ENCODE measurements around the gene RNF157.

Gene RNF157

DNA sequence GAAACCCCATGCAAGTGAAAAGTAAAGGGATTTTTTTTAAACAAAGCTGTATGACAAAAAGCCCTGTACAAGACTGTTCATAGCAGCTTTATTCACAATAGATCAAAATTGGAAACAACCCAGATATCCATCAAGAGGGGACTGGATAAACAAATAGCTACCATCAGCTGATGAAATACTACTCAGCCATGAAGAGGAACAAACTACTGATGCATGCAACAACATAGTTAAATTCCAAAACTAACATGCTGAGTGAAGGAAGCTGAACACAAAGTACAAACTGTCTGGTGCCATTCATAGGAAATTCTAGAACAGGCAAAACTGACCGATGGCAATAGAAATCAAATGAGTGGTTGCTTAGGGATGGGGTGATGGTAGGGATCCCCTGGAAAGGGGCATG, 114.4 kb downstream of the RNF157 start:
- DNase-seq (ENCODE audit: low read depth in 1 of 2, low spot score in 1 of 2), result no peak

- DNase-seq (ENCODE audit: low read depth in 1 of 2, low spot score in 1 of 2), result no peak
These were observed 115.0 kb downstream of the RNF157 start for GRCh38 chr17:76125391-76125675.

- no peak for DNase-seq (ENCODE audit: low read depth in 1 of 2, low spot score in 1 of 2)
These were observed 115.5 kb downstream of the RNF157 start for GRCh38 chr17:76124582-76125390.

DNA sequence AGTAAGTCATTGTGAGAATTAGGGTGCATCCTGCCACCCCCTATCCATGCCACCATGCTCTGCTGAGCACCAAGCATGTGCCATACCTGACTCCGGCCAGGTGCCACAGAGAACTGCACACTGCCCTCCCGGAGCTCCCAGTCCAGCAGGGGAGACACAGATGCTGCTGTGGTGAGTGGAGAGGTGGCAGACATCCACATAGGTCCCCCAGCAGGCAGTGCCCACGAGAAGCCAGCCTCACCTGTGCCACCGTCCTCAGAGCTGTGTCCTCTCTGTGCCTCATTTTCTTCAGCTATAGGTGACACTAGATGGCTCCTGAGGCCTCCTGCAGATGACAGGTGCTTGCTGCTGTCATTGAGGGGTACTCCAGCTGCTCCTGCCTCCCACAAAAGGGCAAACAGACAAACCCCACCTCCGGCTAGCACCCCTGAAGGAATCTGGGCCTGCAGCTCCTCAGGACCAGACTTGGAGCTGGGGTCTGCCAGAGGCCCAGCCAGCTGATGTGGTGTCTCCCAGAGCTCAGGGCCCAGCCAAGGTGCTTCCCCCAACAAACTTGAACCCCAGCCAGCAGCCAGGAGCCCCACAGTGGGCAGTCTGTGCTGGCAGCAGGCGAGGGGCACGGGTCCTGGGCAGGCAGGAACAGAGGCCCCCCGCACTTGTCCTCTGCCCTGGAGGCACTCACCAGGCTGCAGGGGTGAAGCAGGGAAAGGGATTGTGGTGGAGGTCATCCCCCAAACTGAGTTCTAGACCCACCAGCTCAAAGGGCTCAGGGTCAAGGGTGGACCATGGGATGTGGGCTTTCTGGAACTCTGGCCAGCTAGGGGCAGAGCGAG, 116.3 kb downstream of the RNF157 start:
- DNase-seq (ENCODE audit: low read depth in 1 of 2, low spot score in 1 of 2), result no peak

DNA sequence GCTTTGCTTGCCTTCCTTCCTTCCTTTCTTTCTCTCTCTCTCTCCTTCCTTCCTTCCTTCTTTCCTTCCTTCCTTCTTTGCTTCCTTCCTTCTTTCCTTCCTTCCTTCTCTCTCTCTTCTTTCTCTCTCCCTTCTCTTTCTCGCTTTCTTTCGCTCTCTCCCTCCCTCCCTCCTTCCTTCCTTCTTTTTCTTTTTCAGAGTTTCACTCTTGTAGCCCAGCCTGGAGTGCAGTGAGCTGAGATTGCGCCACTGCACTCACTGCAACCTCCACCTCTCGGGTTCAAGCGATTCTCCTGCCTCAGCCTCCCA, 117.1 kb downstream of the RNF157 start:
- DNase-seq (ENCODE audit: low read depth in 1 of 2, low spot score in 1 of 2), result no peak

- no peak for DNase-seq (ENCODE audit: low read depth in 1 of 2, low spot score in 1 of 2)
These were observed 117.7 kb downstream of the RNF157 start for GRCh38 chr17:76122431-76123190.

GRCh38 chr17:76121932-76122430, 118.3 kb downstream of the RNF157 start:
- DNase-seq (ENCODE audit: low read depth in 1 of 2, low spot score in 1 of 2), result no peak

- DNase-seq (ENCODE audit: low read depth in 1 of 2, low spot score in 1 of 2), result no peak
These were observed 119.7 kb downstream of the RNF157 start for GRCh38 chr17:76120658-76121008.

DNA sequence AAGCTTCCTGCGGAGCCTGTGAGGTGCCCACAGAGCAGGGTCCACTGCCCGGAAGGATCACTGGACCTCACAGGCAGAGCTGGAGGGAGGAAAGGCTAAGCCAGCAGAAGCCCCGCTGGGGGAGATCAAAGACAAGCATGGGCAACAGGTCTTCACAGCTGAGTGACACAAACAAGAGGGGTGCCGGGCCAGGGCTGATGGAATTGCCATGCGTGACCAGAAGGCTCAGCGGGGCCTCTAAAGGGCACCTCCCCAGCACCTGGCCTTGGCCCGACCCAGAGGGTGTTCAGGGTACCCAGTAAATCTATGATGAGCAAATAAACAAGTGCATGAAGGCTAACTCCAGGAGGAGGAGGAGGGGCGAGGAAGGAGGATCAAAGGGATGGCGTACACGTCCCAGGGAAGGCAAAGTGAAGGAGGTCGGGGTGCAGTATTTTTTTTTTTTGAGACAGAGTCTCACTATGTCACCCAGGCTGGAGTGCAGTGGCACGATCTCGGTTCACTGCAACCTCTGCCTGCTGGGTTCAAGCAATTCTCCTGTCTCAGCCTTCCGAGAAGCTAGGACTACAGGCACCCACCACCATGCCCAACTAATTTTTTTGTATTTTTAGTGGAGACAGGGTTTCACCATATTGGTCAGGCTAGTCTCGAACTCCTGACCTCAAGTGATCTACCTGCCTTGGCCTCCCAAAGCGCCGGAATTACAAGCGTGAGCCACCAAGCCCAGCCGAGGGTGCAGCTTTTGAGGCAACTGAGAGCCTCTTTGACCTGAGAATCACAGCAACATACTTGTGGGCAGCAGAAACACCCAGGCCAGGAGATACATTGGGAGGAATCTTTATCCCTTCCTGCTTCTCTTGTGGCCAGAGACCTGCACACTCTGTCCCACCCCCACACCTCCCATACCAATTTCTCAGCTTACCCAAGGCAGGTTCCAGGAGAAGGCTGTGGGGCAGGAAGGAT, 120.6 kb downstream of the RNF157 start:
- DNase-seq (ENCODE audit: low read depth in 1 of 2, low spot score in 1 of 2), result no peak

- no peak for DNase-seq (ENCODE audit: low read depth in 1 of 2, low spot score in 1 of 2)
These were observed 125.0 kb downstream of the RNF157 start for GRCh38 chr17:76115138-76115754.

DNA sequence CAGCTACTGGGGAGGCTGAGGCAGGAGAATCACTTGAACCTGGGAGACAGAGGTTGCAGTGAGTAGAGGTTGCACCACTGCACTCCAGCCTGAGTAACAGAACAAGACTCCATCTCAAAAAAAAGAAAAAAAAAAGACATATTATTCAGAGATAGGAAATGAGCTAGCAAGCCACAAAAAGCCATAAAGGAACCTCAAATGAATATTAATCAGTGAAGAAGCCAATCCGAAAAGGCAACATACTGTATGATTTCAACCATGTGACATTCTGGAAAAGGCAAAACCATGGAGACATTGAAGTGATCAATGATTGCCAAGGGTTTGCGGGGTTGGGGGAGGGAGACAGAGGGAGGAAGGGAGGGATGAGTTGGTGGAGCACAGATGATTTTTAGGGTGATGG, 128.3 kb downstream of the RNF157 start:
- DNase-seq (ENCODE audit: low read depth in 1 of 2, low spot score in 1 of 2), result no peak

- no peak for DNase-seq (ENCODE audit: low read depth in 1 of 2, low spot score in 1 of 2)
These were observed 132.8 kb downstream of the RNF157 start for GRCh38 chr17:76107509-76107908.

GRCh38 chr17:76106703-76107102, 133.6 kb downstream of the RNF157 start:
- no peak for DNase-seq (ENCODE audit: low read depth in 1 of 2, low spot score in 1 of 2)

GRCh38 chr17:76104896-76105231, 135.4 kb downstream of the RNF157 start:
- no peak for DNase-seq (ENCODE audit: low read depth in 1 of 2, low spot score in 1 of 2)

GRCh38 chr17:76104140-76104895, 136.0 kb downstream of the RNF157 start:
- DNase-seq (ENCODE audit: low read depth in 1 of 2, low spot score in 1 of 2), result no peak

- peak; percentile 88 to 91 for DNase-seq (ENCODE audit: low read depth in 1 of 2, low spot score in 1 of 2)
These were observed 136.8 kb downstream of the RNF157 start, which contains the start of gene EXOC7 for GRCh38 chr17:76103274-76104139. Gene EXOC7, minus strand, starts transcription at chr17:76103787. Its CDS starts 95 bp downstream, at chr17:76103692.

- DNase-seq (ENCODE audit: low read depth in 1 of 2, low spot score in 1 of 2), result no peak
These were observed 137.4 kb downstream of the RNF157 start for GRCh38 chr17:76102944-76103273.

- DNase-seq (ENCODE audit: low read depth in 1 of 2, low spot score in 1 of 2), result no peak
These were observed 142.5 kb downstream of the RNF157 start for GRCh38 chr17:76097716-76098295.

All from stimulated activated CD4-positive, alpha-beta T cell treated with anti-CD3 and anti-CD28 coated beads, Interleukin-15, amount 100 ng/mL, for 1 hour (primary cell).